Measurements from ENCODE around the gene PRAF2.
A peak's percentile ranks its signal among the peaks of the same experiment; 100 is the strongest.

Gene PRAF2, protein sequence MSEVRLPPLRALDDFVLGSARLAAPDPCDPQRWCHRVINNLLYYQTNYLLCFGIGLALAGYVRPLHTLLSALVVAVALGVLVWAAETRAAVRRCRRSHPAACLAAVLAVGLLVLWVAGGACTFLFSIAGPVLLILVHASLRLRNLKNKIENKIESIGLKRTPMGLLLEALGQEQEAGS

DNA sequence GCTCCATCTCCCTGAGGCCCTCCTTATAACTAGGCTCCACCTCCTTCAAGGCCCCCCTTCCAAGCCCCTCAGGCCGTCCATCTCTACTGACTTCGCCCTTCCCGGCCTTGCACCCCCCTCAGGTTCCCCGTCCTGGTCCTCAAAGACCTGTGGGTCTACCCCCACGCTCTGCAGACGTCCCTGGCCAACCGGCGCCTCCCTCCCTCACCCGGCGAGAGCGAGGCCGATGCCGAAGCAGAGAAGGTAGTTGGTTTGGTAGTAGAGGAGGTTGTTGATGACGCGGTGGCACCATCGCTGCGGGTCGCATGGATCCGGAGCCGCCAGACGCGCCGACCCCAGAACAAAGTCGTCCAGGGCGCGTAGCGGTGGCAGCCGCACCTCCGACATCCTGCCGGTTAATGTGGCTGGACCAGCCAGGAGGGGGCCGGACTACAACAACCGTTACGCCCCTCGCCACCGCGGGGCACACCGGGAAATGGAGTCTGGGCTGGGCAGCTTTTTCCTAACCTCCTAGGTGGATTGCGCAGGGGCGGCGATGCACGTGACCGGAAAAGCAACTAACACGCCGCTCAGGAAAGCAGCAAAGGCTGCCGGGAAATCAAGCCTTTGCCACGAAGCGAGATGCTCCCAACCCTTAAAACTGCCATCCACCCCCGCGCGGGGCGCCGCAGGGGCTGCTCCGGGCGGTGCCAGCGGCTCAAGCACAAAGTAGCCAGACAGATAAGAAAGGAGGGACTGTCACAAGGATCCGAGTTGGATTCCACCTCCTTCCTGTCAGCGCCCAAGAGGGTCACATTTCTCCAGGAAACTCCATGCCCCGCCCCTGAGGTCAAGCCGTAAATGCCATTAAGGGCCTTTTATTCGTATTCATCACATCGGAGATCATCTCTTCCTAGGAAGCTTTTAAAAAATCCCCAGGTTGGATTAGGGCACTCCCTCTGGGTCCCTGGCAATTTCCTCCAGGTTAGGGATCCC lies at the start of gene PRAF2:
TSS of gene PRAF2 (minus strand) at position 402 of the 975 bp plus-strand sequence. CDS start at position 387, 15 bp downstream.
- DNase-seq = peak; percentile 92

DNA sequence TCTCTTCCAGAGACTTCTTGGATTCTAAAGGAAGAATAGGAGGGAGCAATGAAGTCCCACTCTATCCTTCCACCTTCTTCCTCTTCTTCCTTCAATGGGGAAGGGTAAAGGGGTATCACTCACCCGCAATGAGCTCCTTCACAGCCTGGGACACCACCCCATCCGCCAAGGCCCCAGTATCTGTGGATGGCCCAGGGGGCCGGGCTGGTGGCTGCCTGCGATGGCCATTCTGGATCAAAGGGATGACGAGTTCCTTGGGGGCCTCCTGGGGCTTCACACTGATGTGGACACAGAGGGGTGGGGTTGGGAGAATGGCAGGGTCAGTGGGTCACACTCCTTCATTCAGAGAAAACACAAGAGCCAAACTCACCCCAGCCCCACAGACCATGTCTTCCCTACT lies 48.7 kb upstream of the PRAF2 start:
- no peak for DNase-seq

DNA sequence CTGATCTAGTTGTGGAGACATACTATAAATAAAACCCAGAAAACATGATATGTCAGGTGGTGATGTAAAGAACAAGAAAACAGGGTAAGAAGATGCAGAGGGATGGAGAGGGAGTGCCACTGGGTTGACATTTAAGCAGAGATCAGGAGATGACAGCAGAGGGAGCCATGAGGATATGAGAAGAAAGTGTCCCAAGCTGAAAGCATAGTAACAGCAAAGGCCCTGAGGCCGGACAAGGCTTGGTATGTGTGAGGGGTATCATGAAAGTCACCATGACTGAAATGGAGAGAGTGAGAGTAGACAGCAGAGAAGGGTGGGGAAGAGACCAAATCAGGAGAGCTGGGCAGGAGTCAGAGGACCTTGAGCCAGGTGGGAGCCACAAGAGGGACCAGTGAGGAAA lies 46.3 kb upstream of the PRAF2 start:
- no peak for DNase-seq

DNA sequence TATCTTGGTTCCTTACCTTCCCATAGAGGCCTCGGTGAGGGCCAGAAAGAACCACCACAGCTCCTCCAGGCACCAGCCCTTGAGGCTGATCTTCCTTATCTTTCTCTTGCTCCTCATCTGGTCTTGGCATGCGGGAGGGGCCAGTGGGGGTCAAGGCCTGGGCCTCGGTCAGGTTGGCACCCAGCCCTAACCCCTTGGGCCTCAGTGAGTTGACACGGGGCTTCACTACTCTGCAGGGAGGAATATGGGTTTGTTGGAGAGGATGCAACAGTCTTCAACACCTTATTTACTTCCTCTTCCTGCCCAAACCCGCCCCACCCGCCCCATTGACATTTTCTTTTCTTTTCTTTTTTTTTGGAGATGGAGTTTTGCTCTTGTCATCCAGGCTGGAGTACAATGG lies 43.8 kb upstream of the PRAF2 start:
- no peak for DNase-seq

DNA sequence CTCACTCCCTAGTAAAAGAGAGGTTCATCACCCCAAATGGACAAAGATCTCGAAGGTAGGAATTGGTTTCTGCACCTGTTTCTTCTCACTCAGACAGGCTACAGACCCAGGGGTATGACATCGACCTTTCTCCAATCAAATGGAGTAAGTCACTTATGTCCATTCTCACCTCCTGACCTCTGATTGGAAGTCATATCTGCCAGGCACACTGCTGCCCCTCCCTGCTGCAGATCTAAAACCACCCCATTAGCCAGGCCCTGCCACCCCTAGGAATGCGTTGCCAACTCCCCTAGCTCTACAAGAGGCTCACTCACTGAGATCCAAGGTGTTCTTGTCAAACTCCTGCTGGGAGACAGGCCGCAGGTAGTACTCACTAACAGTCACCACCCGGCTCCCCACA lies 42.9 kb upstream of the PRAF2 start:
- DNase-seq = no peak

DNA sequence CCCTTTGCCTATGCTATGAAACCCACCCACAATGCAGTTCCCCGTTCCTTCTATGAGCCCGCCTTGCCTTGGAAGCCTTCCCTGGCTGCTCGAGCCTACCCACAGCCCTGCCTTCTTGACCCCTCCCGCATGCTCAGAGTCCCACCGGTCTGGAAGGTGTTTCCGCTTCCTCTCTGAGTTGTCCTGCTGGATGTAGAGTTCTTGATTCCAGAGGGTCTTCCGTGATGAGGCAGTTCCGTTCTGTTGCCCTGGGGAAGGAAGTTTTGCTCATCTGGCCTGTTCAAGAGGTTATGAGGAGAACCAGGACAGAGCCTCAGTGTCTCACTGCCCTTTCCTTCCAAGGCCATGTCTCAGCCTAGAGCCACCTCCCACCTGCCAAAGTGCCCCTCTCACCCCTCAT lies 42.3 kb upstream of the PRAF2 start:
- no peak for DNase-seq

DNA sequence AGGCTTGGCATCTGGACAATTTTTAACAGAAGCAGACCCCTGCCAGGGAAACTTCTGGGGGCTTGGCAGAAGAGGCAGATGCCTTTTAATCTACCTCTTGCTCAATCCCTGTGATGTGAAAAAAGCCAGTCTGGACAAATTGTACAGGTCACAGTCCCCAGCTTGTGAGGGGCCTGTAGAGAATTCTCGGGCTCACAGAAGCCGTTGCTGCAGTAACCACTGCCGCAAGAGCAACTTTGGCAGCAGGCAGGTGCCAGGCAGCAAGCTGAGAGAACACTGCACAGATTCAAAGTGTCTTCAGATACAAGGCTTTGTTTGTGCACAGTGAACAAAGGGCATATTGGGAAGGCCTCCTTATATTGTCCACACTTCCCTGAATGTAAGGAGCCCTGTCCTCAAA lies 38.0 kb upstream of the PRAF2 start:
- DNase-seq = no peak

DNA sequence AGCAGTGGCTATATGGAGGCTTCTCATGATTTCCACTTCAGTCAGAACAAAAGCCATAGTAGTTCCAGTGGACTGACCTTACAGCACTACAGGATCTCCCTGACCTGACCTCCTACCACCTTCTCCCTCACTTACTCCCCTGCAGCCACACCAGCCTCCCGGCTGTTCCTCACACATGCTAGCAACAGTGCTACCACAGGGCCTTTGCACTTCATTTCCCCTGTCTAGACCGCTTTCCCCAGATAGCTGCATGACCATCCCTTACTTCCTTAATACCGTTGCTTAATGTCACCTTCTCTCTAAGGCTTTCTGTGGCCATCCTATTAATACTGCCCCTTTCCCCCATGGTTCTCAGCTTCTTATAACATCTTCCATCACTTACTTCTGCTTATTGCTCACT lies 36.6 kb upstream of the PRAF2 start:
- DNase-seq = no peak

DNA sequence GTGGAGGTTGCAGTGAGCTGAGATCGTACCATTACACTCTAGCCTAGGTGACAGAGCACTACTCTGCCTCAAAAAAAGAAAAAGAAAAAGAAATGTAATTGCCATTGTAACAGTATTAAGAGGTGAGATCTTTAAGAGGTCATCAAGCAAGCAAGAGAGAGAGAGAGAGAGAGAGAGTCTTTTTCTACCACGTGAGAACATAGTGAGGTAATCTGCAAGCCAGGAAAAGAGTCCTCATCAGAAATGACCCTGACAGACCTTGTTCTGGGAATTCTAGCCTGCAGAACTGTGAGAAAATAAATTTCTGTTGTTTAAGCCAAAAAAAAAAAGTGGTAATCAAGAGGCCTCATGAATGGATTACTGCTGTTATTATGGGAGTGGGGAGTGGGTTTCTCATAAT lies 34.8 kb upstream of the PRAF2 start:
- DNase-seq = no peak

DNA sequence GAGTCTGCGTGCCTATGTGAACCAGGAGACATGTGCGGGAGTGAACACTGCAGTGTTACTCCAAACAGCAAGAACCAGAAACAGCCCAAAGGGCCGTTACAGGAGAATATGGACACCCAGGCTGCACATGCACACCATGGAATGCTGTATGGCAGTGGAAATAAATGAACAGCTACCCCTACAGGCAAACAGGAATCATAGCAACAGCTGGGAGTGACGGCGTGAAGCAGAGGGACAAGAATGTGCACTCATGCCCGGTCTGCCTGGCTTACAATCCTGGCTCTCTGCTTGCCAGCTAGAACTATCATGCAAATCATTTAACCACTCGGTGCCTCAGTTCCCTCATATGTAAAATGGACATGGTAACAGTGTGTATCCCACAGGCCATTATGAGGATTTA lies 33.1 kb upstream of the PRAF2 start:
- DNase-seq = peak; percentile 4

DNA sequence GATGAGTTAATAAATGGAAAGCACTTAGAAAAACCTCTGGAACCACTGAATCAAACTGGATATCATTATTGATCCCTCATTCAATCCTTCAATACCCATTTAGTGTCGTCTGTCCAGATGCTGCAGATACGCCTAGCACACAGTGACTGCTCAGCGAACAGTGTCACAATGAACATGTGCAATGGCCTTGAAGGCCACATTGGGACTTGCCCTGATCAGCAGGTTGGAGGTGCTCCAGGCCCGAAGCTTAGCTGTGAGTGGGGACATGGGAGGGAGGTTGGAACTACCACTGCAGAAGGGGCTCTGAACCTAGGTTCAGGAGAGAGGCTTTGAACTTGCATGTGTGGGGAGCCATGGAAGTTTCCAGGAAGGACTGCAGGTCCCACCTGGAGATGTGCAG lies 32.5 kb upstream of the PRAF2 start:
- DNase-seq = no peak

DNA sequence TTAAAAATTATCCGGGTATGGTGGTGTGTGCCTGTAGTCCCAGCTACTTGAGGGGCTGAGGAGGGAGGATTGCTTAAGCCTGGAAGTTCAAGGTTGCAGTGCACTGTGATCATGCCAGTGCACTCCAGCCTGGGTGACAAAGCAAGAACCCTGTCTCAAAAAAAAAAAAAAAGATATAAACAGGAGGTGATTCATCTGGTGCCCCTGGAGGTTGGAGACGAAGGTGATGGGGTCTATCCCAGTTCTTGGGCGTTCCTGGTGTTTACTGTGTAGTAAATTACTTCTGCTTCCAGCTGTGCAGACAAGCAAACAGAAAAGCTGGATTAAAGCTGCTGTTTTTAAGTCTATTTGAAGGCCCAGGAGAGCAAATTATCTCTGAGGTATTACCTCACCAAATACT lies 29.8 kb upstream of the PRAF2 start:
- DNase-seq = no peak

DNA sequence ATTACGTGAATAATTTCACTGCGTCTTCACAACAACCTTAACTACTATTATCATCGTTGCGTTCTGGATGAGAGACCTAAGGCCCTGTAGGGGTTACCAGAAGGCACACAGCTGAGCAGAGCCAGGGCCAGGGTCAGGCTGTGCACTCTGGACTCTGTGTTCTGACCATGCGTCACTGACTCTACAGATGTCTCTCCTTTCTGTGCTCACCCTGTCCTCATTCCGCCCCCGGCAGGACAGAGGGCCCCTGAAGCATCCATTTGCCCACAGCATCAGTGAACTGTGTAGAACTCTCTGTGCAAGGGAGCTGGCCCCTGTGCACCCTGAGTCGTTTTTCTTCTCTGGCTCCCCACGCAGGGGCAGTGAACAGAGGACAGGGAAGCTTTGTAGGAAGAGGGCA lies 28.4 kb upstream of the PRAF2 start:
- no peak for DNase-seq

DNA sequence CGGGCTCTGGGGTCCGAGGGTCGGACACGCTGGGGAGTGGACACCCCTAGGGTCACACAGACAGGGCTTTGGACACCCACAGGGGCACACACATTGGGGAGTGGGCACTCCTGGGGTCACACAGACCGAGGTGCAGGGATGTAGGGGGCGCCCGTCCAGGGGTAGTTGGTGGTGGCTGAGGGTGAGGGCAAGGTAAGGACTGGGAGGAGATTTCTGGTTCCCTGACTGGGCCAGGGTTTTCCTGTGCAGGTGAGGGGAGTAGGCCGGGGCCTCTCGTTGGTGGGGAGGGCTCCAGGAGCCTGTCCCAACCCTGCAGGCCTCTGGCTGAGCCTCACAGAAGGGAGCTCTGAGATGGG lies 27.8 kb upstream of the PRAF2 start:
- no peak for DNase-seq

DNA sequence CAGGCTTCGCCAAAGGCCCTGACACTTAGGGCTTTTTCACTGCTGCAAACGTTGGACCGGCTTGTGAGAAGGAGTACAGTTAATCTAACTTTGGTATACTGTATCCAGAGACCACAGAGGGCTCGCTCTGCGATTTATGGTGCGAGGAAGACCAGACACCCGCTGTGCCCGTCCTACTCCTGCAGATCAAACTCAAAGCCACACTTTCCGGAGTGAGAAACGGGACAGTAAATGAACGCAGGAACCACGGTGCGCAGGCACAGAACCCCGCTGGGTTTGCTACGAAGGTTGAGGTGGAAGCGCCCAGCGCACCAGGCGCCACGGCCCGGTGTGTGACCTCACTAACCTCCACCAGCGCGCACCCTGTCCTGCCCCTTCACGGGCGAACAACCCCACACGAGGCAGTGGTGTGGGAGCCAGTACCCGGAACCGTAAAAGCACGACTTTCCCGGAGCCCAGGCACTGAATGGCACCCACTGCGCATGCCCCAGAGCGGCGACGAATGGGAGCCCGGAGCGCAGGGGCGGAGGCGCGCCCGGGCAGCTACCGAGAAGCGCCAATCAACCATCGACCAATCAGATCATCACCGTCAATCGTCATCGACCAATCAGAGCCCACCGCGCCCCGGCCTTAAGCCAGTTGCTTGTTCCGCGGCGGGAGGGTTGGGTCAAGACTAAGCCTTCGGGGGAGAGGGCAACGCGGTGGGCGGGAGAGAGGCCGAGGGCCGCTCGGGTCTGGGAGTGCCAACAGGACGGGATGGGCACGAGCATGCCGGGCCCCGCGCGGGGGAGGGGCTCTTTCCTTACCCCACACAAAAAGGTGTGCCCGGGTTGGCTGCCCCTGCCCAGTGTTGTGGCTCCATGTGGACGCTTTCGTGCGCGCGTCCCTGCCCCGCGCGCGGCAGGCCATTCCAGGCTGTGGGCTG lies 27.2 kb upstream of the PRAF2 start:
- peak; percentile 89 for DNase-seq

DNA sequence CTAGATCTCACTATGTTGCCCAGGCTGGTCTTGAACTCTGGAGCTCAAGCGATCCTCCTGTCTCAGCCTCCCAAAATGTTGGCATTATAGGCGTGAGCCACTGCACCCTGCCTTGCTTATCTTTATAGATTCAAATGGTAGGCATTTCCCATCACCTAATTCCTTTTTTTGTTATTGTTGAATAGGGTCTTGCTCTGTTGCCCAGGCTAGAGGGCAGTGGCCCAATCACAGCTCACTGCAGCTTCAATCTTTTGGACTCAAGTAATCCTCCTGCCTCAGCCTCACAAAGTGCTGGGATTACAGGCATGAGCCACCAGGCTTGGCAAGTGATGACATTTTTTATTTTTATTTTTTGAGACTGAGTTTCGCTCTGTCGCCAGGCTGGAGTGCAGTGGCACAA lies 22.6 kb upstream of the PRAF2 start:
- no peak for DNase-seq

DNA sequence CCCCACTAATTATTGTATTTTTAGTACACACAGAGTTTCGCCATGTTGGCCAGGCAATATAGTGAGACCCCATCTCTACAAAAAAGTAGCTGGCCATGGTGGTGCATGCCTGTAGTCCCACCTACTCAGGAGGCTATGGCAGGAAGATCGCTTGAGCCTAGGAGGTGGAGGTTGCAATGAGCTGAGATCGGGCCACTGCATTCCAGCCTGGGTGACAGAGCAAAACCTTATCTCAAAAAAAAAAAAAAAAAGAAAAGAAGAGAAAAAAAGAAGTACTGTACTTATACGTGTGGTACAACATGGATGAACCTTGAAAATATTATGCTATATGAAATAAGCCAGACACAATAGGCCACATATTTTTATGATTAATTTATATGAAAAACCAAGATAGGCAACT lies 15.8 kb upstream of the PRAF2 start:
- DNase-seq = no peak

DNA sequence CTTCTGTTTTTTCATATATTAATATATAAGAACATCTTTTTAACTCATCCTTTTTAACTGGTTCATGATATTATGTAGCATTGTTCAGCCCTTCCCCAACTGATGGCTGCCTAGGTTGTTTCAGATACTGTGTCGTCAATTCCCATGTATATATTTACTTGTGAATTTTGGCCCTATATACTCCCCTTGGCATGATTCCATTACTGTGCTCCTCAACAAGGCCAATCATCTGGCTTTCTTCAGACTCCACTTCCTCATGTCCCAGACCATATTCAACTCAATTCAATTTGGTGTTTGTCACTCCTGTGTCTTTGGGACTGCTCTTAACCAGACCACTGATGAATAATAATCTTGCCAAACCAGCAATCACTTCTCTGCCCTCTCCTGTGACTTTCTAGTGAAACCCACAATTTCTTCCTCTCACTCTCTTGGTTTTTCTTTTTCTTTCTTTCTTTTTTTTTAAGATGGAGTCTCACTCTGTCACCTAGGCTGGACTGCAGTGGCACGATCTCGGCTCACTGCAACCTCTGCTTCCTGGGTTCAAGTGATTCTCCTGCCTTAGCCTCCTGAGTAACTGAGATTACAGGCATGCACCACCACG lies 8.6 kb upstream of the PRAF2 start:
- DNase-seq = no peak

DNA sequence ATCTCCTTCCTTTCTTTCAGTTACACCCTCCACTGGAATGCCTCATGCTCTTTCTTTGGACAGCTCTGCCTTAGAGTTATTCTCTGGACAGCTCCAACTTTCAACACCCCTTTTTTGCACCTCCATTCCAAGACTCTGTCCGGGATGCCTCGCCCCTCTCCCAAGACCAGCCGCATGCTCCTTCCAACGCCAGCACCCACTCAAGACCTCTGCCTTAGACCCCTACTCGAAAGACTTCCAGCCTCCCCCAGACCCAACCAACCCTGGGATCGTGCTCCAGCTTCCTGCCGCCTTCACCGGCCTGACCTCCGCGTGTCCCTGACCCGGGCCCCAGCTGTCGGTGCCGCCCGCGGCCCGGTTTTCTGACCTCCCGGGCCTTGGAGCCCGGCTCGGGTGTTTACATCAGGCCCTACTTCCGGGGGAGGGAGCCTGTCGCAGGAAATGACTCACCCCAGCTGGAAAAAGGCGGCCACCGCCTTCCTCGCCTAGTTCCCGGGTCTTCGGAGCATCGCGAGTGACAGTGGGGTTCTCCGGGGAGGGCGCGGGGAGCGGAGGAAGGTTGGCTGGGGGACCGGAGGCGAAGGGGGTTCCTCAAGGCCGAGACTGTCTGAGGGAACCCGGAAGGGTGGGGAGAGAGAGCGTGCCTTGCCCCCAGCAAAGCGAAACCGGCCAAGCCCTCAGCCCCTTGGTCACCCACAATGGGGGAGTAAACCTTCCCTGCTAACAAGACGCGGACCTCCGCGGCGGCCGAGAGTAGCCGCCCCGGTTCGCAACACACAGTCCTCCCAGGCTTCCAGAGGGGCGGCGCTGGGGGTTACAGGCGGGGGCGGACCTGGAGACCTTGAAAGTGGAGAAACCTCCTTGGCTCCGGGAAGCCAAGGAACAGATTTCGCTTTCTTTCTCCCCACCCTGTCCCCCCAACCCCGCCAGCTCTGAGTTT lies 6.0 kb upstream of the PRAF2 start, which contains the start of gene WDR45:
TSS of gene WDR45 (minus strand) at position 399 of the 940 bp plus-strand sequence. CDS start 1,792 bp downstream, outside the sequence.
- peak; percentile 77 for DNase-seq

DNA sequence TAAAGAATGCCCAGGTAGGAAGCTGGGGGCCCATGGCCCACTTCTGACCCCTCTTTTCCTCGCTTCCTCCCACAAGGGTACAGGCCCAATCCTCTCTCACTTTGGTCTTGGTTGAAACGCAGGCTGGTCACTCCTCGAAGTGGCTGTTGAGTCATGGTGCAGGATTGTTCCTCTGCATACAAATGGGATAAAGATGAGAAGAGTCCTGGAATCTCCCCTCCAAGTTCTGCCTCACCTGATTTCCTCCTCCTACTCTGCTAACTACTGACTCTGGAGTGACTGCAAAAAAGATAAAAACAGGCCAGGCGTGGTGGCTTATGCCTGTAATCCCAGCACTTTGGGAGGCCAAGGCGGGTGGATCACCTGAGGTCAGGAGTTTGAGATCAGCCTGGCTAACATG lies 4.1 kb upstream of the PRAF2 start:
- DNase-seq = no peak

DNA sequence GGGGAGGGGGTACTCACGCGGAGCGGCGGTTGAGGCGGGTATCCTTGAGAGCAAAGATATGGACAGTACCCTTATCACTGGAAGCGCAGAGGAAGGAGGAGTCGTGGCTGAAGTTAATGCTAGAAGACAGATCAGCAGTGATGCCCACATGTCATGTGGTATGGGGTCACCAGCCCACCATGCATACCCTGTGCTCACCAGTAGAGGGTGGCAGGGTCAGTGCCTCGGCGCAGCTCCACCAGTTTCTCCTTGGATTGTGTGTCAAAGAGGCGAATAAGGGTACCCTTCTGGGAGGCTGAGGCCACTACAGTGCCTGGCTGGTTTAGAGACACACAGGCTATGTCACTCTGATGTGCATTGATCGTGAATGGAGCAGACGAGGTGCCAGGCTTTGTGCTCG lies 1.5 kb upstream of the PRAF2 start:
- no peak for DNase-seq

DNA sequence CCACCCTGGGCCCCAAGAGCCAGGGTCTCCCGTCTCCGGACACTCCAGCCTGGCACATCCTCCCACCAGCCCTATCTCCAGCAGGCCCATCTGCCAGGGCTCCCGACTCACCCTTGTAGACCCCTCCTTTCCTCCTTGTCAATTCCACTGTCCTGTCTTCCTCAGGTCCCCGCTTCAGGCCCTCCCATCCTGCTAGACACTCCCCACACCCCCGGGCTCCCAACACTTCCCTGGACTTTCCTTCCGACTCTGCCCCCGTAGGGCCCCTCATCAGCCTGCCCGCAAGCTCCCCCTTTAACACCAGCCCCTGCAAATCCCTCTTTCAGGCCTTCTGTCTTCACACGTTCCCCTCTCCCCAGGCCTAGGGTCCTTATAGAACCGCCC lies 1.1 kb downstream of the PRAF2 start:
- no peak for DNase-seq

All from stimulated activated CD4-positive, alpha-beta T cell treated with anti-CD3 and anti-CD28 coated beads, Interleukin-15, amount 100 ng/mL, for 24 hours (primary cell).